HFFc6 (cell line): ENCODE data around the gene PSRC1. TPM values are rescaled to one million over a fixed set of nuclear protein-coding genes. Genes with fewer than 3 reads are reported as not detected.
A peak's percentile ranks its signal among the peaks of the same experiment; 100 is the strongest.

Experiments used
- DNase-seq: peaks from one replicate; pipeline ENCODE4 v3.0.0-alpha.2; 2018
- H3K27ac Mint-ChIP-seq: 2 replicates; pipeline ENCODE4 v1.8.0; 2020; ENCODE audit warnings: mild to moderate bottlenecking, mixed read lengths
- H3K27me3 Mint-ChIP-seq: 2 replicates; pipeline ENCODE4 v1.8.0; 2021; ENCODE audit warnings: mild to moderate bottlenecking, moderate library complexity, mixed read lengths; ENCODE audit not compliant: insufficient read depth
- H3K36me3 Mint-ChIP-seq: 2 replicates; pipeline ENCODE4 v1.8.0; 2021; ENCODE audit warnings: low read depth, mixed read lengths
- H3K4me1 Mint-ChIP-seq: 2 replicates; pipeline ENCODE4 v1.8.0; 2020; ENCODE audit warnings: low read depth, mixed read lengths
- H3K4me3 Mint-ChIP-seq: 2 replicates; pipeline ENCODE4 v1.8.0; 2020; ENCODE audit warnings: mild to moderate bottlenecking, moderate library complexity, mixed read lengths
- H3K9me3 Mint-ChIP-seq: 2 replicates; pipeline ENCODE4 v1.8.0; 2020; ENCODE audit warnings: mild to moderate bottlenecking, mixed read lengths
- CTCF ChIP-seq: fragments of 200-600 bp; sonication (generic); IDR thresholded peaks from 2 replicates; pipeline ENCODE4 v1.5.0; 2021; ENCODE audit warnings: antibody characterized with exemption, mild to moderate bottlenecking
- total RNA-seq, 6 experiments: library from RNA; stranded (reverse); fragmentation: NEBNext Ultra II Directional; extraction: Animal tissue kit (Norgen Biotek cat#: 25700); gene quantifications; 2 replicates in 1 of 6; 3 replicates in 5 of 6; pipeline ENCODE4 v1.2.3, GENCODE V29; 2021

Gene PSRC1
- total RNA-seq, 6 experiments from 2014 or later = 17.0 to 33.1 (median 30.4) TPM

GRCh38 chr1:109277434-109278204, 5.3 kb downstream of the PSRC1 start:
- peaks cover 10% of the 10 kb centered on the region; the same call in 1 of the 2 replicates for H3K36me3 Mint-ChIP-seq
- peak; percentile 97 for TF ChIP-seq CTCF
- peak overlapping the region; percentile 71 for H3K27ac Mint-ChIP-seq
- H3K27me3 Mint-ChIP-seq = peaks cover 5% of the 10 kb centered on the region; the same call in 1 of the 2 replicates
- H3K9me3 Mint-ChIP-seq = no peaks in the 10 kb centered on the region
- DNase-seq = peak; percentile 45
- peaks cover 53% of the 10 kb centered on the region for H3K4me1 Mint-ChIP-seq
- H3K4me3 Mint-ChIP-seq = no peak overlapping the region

- peak; percentile 47 for DNase-seq
- peak overlapping the region; percentile 80 for H3K4me3 Mint-ChIP-seq
- H3K27ac Mint-ChIP-seq = peak overlapping the region; percentile 67
- TF ChIP-seq CTCF = 0 out of 2 replicates have a peak, but pooled peaks have one; percentile 6
- H3K4me1 Mint-ChIP-seq = peaks cover 37% of the 10 kb centered on the region
- no peaks in the 10 kb centered on the region for H3K36me3 Mint-ChIP-seq
- no peaks in the 10 kb centered on the region for H3K9me3 Mint-ChIP-seq
- H3K27me3 Mint-ChIP-seq = peaks cover 6% of the 10 kb centered on the region; the same call in 1 of the 2 replicates
Observed at GRCh38 chr1:109275706-109276345, 7.1 kb downstream of the PSRC1 start.

- Mint-ChIP-seq H3K27ac (peak overlapping the region; percentile 67), H3K9me3 (no peaks in the 10 kb centered on the region), H3K36me3 (no peaks in the 10 kb centered on the region), H3K4me1 (peaks cover 37% of the 10 kb centered on the region), H3K27me3 (peaks cover 6% of the 10 kb centered on the region; the same call in 1 of the 2 replicates), H3K4me3 (peak overlapping the region; percentile 80)
- TF ChIP-seq CTCF = no peak
- DNase-seq = peak; percentile 55
Observed at GRCh38 chr1:109274533-109275476, 8.1 kb downstream of the PSRC1 start.

- H3K4me3 Mint-ChIP-seq = no peak overlapping the region
Observed at GRCh38 chr1:109273570-109274288, 9.2 kb downstream of the PSRC1 start.

More at GRCh38 chr1:109273570-109274288, 9.2 kb downstream of the PSRC1 start:
- no peak for DNase-seq
- no peak for TF ChIP-seq CTCF
- Mint-ChIP-seq H3K27ac (no peak overlapping the region), H3K36me3 (no peaks in the 10 kb centered on the region), H3K27me3 (peaks cover 6% of the 10 kb centered on the region; the same call in 1 of the 2 replicates), H3K9me3 (no peaks in the 10 kb centered on the region), H3K4me1 (peaks cover 37% of the 10 kb centered on the region)
